ENCODE data around the gene SHISA9.

The SHISA9 gene

DNA sequence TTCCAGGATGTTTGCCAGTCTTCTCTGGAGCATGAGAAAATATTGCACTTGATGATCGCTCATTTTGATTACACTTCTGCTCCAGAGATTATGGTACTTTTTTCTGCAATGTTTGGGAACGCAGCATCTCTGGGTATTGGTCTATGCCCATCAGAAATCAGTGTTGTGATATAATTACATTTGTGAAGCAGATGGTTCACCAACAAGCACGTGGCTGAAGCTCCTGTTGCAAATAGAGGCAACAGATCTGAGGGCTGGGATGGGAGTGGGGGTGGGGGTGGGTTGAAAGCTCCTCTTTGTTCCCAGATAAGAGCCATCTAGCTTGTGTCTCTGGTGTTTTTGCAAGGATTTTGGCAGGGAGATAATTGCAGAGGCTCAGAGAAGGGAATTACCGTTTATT lies 252.3 kb downstream of the SHISA9 start:
- no peak for TF ChIP-seq GABPA (IDR thresholded peaks at IDR 0.05; ENCODE audit: low read depth)
- TF ChIP-seq, protein P1, sequence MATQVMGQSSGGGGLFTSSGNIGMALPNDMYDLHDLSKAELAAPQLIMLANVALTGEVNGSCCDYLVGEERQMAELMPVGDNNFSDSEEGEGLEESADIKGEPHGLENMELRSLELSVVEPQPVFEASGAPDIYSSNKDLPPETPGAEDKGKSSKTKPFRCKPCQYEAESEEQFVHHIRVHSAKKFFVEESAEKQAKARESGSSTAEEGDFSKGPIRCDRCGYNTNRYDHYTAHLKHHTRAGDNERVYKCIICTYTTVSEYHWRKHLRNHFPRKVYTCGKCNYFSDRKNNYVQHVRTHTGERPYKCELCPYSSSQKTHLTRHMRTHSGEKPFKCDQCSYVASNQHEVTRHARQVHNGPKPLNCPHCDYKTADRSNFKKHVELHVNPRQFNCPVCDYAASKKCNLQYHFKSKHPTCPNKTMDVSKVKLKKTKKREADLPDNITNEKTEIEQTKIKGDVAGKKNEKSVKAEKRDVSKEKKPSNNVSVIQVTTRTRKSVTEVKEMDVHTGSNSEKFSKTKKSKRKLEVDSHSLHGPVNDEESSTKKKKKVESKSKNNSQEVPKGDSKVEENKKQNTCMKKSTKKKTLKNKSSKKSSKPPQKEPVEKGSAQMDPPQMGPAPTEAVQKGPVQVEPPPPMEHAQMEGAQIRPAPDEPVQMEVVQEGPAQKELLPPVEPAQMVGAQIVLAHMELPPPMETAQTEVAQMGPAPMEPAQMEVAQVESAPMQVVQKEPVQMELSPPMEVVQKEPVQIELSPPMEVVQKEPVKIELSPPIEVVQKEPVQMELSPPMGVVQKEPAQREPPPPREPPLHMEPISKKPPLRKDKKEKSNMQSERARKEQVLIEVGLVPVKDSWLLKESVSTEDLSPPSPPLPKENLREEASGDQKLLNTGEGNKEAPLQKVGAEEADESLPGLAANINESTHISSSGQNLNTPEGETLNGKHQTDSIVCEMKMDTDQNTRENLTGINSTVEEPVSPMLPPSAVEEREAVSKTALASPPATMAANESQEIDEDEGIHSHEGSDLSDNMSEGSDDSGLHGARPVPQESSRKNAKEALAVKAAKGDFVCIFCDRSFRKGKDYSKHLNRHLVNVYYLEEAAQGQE (IDR thresholded peaks at IDR 0.05; ENCODE audit: insufficient replicate concordance, low read depth) = no peak
- TF ChIP-seq POLR2AphosphoS5 (IDR thresholded peaks at IDR 0.05; ENCODE audit: low read depth) = no peak
- no peak for TF ChIP-seq SPI1 (IDR thresholded peaks at IDR 0.05; ENCODE audit: borderline replicate concordance, low read depth)
- TF ChIP-seq, protein P2, sequence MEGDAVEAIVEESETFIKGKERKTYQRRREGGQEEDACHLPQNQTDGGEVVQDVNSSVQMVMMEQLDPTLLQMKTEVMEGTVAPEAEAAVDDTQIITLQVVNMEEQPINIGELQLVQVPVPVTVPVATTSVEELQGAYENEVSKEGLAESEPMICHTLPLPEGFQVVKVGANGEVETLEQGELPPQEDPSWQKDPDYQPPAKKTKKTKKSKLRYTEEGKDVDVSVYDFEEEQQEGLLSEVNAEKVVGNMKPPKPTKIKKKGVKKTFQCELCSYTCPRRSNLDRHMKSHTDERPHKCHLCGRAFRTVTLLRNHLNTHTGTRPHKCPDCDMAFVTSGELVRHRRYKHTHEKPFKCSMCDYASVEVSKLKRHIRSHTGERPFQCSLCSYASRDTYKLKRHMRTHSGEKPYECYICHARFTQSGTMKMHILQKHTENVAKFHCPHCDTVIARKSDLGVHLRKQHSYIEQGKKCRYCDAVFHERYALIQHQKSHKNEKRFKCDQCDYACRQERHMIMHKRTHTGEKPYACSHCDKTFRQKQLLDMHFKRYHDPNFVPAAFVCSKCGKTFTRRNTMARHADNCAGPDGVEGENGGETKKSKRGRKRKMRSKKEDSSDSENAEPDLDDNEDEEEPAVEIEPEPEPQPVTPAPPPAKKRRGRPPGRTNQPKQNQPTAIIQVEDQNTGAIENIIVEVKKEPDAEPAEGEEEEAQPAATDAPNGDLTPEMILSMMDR (IDR thresholded peaks at IDR 0.05; ENCODE audit: insufficient read depth, low read length) = no peak
- no peak overlapping the region for H3K27ac ChIP-seq (replicated peaks)
- H3K27me3 ChIP-seq (ENCODE audit: insufficient read depth, poor library complexity, severe bottlenecking) = peaks cover 2% of the 10 kb centered on the region
- no peak overlapping the region for H3K4me3 ChIP-seq (replicated peaks; ENCODE audit: insufficient read depth, low read length)
- DNase-seq (ENCODE audit: low read depth in 1 of 2, low spot score in 1 of 2) = no peak

DNA sequence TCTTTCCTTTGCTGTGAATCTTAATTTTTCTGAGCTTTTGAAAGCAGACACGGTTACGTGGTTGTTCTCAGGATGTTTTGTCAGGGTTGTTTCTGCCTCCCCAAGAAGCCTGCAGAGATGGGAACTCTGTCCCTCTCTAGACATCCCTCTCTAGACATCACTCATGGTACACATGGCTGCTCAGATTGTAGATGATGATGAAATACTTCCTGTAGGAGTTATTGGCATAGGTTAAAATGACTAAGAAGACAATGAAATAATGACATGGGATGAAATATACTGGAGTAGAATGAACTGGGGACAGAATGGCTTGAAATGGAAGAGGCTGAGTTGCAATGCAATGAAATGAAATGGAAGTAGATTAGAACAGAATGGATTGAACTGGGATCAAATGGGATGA lies 253.4 kb downstream of the SHISA9 start:
- no peak for TF ChIP-seq SPI1 (IDR thresholded peaks at IDR 0.05; ENCODE audit: borderline replicate concordance, low read depth)
- TF ChIP-seq, protein P1 (IDR thresholded peaks at IDR 0.05; ENCODE audit: insufficient replicate concordance, low read depth) = no peak
- H3K27me3 ChIP-seq (ENCODE audit: insufficient read depth, poor library complexity, severe bottlenecking) = peaks cover 2% of the 10 kb centered on the region
- no peak overlapping the region for H3K27ac ChIP-seq (replicated peaks)
- H3K4me3 ChIP-seq (replicated peaks; ENCODE audit: insufficient read depth, low read length) = no peak overlapping the region
- no peak for DNase-seq (ENCODE audit: low read depth in 1 of 2, low spot score in 1 of 2)

DNA sequence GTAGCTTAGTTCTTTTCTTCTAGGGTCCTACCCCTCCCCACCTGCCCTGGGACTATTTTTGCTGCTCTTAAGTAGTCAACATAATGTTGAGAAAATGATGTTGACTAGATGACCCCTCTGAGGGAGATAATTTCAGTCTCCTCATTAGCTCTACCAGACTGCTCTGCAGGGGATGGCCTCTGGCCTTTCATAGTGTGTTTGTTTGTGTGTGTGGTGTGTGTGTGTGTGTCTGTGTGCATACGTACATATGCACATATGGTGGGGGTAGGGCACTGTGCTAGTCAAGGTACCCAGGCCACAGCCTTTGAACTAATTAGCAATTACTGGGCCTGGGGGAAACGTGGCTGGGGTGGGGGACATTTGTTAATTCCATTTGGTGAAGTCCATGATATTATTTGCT lies 254.0 kb downstream of the SHISA9 start:
- H3K27ac ChIP-seq (replicated peaks) = no peak overlapping the region
- peaks cover 2% of the 10 kb centered on the region for H3K27me3 ChIP-seq (ENCODE audit: insufficient read depth, poor library complexity, severe bottlenecking)
- no peak for TF ChIP-seq SPI1 (IDR thresholded peaks at IDR 0.05; ENCODE audit: borderline replicate concordance, low read depth)
- TF ChIP-seq, protein P2 (IDR thresholded peaks at IDR 0.05; ENCODE audit: insufficient read depth, low read length) = no peak
- no peak for TF ChIP-seq GABPA (IDR thresholded peaks at IDR 0.05; ENCODE audit: low read depth)
- TF ChIP-seq, protein P1 (IDR thresholded peaks at IDR 0.05; ENCODE audit: insufficient replicate concordance, low read depth) = no peak
- no peak for TF ChIP-seq POLR2AphosphoS5 (IDR thresholded peaks at IDR 0.05; ENCODE audit: low read depth)
- DNase-seq (ENCODE audit: low read depth in 1 of 2, low spot score in 1 of 2) = no peak
- H3K4me3 ChIP-seq (replicated peaks; ENCODE audit: insufficient read depth, low read length) = no peak overlapping the region

DNA sequence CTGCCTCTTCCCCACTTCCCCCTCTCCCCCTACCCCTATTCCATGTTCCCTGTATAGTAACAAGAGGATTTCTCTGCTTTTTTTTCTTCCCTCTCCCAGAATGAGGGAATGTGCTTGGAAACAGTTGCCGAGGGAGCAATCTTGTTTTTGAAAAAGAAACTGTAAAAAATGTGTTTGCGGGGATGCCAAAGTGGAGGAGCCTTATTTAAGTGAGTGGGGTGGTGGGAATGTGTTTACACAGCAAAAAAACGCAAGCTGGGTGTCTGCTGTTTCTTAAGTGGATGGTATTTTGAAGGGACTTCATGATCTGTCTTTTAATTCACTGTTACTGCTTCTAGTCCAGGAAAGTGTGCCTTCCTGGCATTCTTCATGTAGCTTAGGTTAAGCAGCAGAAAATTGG lies 254.4 kb downstream of the SHISA9 start:
- DNase-seq (ENCODE audit: low read depth in 1 of 2, low spot score in 1 of 2) = no peak
- TF ChIP-seq SPI1 (IDR thresholded peaks at IDR 0.05; ENCODE audit: borderline replicate concordance, low read depth) (no peak), GABPA (IDR thresholded peaks at IDR 0.05; ENCODE audit: low read depth) (no peak), POLR2AphosphoS5 (IDR thresholded peaks at IDR 0.05; ENCODE audit: low read depth) (no peak)
- TF ChIP-seq, protein P2 (IDR thresholded peaks at IDR 0.05; ENCODE audit: insufficient read depth, low read length) = no peak
- TF ChIP-seq, protein P1 (IDR thresholded peaks at IDR 0.05; ENCODE audit: insufficient replicate concordance, low read depth) = no peak
- Histone ChIP-seq H3K27ac (replicated peaks) (no peak overlapping the region), H3K27me3 (ENCODE audit: insufficient read depth, poor library complexity, severe bottlenecking) (peaks cover 2% of the 10 kb centered on the region), H3K4me3 (replicated peaks; ENCODE audit: insufficient read depth, low read length) (no peak overlapping the region)

Data from HL-60 (cell line).